Fibroblast of lung (primary cell): ENCODE results near the gene GNB1L. TPM values are rescaled to one million over a fixed set of nuclear protein-coding genes. Genes with fewer than 3 reads are reported as not detected.

Experiments
- DNase-seq, 2 donors: peaks; one replicate each; pipeline versions ENCODE4 v3.0.0 to v3.0.0-alpha.2; 2010; ENCODE audit warnings: low read depth in 2 of 2
- H2AFZ ChIP-seq: 2 replicates; pipeline ENCODE4 v1.5.1; 2012; ENCODE audit warnings: low read length, control low read depth, inconsistent platforms
- H3K27ac ChIP-seq: 2 replicates; pipeline ENCODE4 v1.5.1; 2011; ENCODE audit warnings: low read length, control low read depth; ENCODE audit not compliant: insufficient read depth
- H3K27me3 ChIP-seq: 2 replicates; pipeline ENCODE4 v1.5.1; 2011; ENCODE audit warnings: mild to moderate bottlenecking, low read length; ENCODE audit not compliant: control insufficient read depth, insufficient read depth
- H3K36me3 ChIP-seq: 2 replicates; pipeline ENCODE4 v1.5.1; 2011; ENCODE audit warnings: low read length; ENCODE audit not compliant: control insufficient read depth, insufficient read depth
- H3K4me1 ChIP-seq: 2 replicates; pipeline ENCODE4 v1.5.1; 2011; ENCODE audit warnings: low read length; ENCODE audit not compliant: control insufficient read depth, insufficient read depth; ENCODE audit errors: extremely low read depth
- H3K4me2 ChIP-seq: 2 replicates; pipeline ENCODE4 v1.5.1; 2011; ENCODE audit warnings: low read length, control low read depth; ENCODE audit not compliant: insufficient read depth; ENCODE audit errors: extremely low read depth
- H3K4me3 ChIP-seq, 4 experiments: fragments of 200-600 bp in 1 of 4; sonication (generic) in 1 of 4; replicated peaks in 1 of 4; 2 replicates each; pipeline ENCODE4 v1.5.1; 2011 to 2016; ENCODE audit warnings: low read length in 4 of 4, low read depth in 3 of 4, mild to moderate bottlenecking in 3 of 4, control low read depth in 2 of 4, inconsistent platforms in 1 of 4, mixed read lengths in 1 of 4; ENCODE audit not compliant: insufficient read depth in 1 of 4; ENCODE audit errors: control extremely low read depth in 1 of 4
- H3K79me2 ChIP-seq: 2 replicates; pipeline ENCODE4 v1.5.1; 2012; ENCODE audit warnings: mild to moderate bottlenecking, low read length, inconsistent platforms; ENCODE audit not compliant: control insufficient read depth, insufficient read depth
- H3K9ac ChIP-seq: 2 replicates; pipeline ENCODE4 v1.5.1; 2011; ENCODE audit warnings: mild to moderate bottlenecking, low read length, control low read depth; ENCODE audit not compliant: insufficient read depth
- H3K9me3 ChIP-seq: 2 replicates; pipeline ENCODE4 v1.5.1; 2012; ENCODE audit warnings: low read depth, low read length; ENCODE audit not compliant: control insufficient read depth, insufficient read depth
- H4K20me1 ChIP-seq: 2 replicates; pipeline ENCODE4 v1.5.1; 2011; ENCODE audit warnings: low read length; ENCODE audit not compliant: control insufficient read depth, insufficient read depth; ENCODE audit errors: extremely low read depth
- CTCF ChIP-seq, 2 donors: IDR thresholded peaks in 1 of 2; conservative IDR thresholded peaks in 1 of 2; 1 replicate in 1 of 2; 2 replicates in 1 of 2; pipeline ENCODE4 v1.5.1; 2011 to 2012; ENCODE audit warnings: low read length in 2 of 2, control low read depth in 1 of 2, inconsistent platforms in 1 of 2, low read depth in 1 of 2, mild to moderate bottlenecking in 1 of 2
- EZH2 ChIP-seq: IDR thresholded peaks from 2 replicates; pipeline ENCODE4 v1.5.1; 2012; ENCODE audit warnings: low read length, control low read depth, mild to moderate bottlenecking; ENCODE audit errors: missing control alignments
- polyA plus RNA-seq, 2 donors: library from polyadenylated mRNA; depleted of rRNA in 1 of 2; stranded (reverse) in 1 of 2; unstranded in 1 of 2; fragments of >200 nt; gene quantifications; 2 replicates each; pipeline ENCODE4 v1.2.1, GENCODE V29; 2011 to 2012; ENCODE audit warnings: missing spikeins in 1 of 2
- total RNA-seq: library from RNA; depleted of rRNA; stranded (reverse); fragments of >200 nt; gene quantifications from 2 replicates; pipeline ENCODE4 v1.2.1, GENCODE V29; 2014

Gene GNB1L
- total and polyA plus RNA-seq, 2 donors (not counting 1 experiment from before 2014, with no cell fraction given) = 1.4 to 7.8 TPM

- Histone ChIP-seq H3K9me3 (no peaks in the 10 kb centered on the region), H3K4me2 (no peak overlapping the region), H3K36me3 (peaks cover 10% of the 10 kb centered on the region), H3K9ac (no peak overlapping the region), H4K20me1 (no peaks in the 10 kb centered on the region), H3K79me2 (peaks cover 4% of the 10 kb centered on the region), H3K27ac (no peak overlapping the region), H3K4me3 (no peak overlapping the region), H2AFZ (no peak overlapping the region), H3K4me1 (peaks cover 15% of the 10 kb centered on the region), H3K27me3 (no peaks in the 10 kb centered on the region)
- no peak for DNase-seq
- TF ChIP-seq EZH2 = no peak
- TF ChIP-seq CTCF (conservative IDR thresholded peaks at IDR 0.05 in 1 of 2, IDR thresholded peaks at IDR 0.05 in 1 of 2; ENCODE audit: low read depth in 1 of 2, low read length in 2 of 2) = no peak
Observed at GRCh38 chr22:19875061-19875530, 20.4 kb upstream of the GNB1L start.

GRCh38 chr22:19874307-19875060, 19.8 kb upstream of the GNB1L start:
- H3K27me3 ChIP-seq = no peaks in the 10 kb centered on the region
- H3K4me2 ChIP-seq = no peak overlapping the region
- H2AFZ ChIP-seq = no peak overlapping the region
- H3K4me3 ChIP-seq = no peak overlapping the region
- no peak for TF ChIP-seq EZH2
- TF ChIP-seq CTCF (conservative IDR thresholded peaks at IDR 0.05 in 1 of 2, IDR thresholded peaks at IDR 0.05 in 1 of 2; ENCODE audit: low read depth in 1 of 2, low read length in 2 of 2) = no peak
- H3K9ac ChIP-seq = no peak overlapping the region
- peaks cover 9% of the 10 kb centered on the region for H3K4me1 ChIP-seq
- no peak overlapping the region for H3K27ac ChIP-seq
- no peaks in the 10 kb centered on the region for H4K20me1 ChIP-seq
- DNase-seq = peak in 1 of 2 donors; percentile 41
- H3K36me3 ChIP-seq = peaks cover 10% of the 10 kb centered on the region
- no peaks in the 10 kb centered on the region for H3K9me3 ChIP-seq
- H3K79me2 ChIP-seq = no peaks in the 10 kb centered on the region

DNA sequence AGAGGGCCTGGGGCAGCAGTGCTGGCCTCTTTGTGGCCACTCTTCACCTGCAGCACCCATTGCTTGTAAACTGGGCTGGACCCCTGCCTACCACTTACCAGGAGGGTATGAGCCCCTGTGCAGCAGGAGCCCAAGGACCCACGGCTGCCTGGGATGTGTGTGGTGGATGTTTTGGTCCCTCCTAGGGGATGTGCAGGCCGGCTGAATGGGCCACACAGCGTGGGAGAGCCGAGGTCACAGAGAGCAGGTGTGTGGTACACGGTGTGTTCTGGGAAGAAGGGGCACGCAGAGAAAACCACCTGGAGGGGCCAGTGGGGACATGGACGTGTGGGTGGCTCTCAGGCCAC, 19.3 kb upstream of the GNB1L start:
- H3K4me3 ChIP-seq = no peak overlapping the region
- peaks cover 10% of the 10 kb centered on the region for H3K36me3 ChIP-seq
- TF ChIP-seq CTCF (conservative IDR thresholded peaks at IDR 0.05 in 1 of 2, IDR thresholded peaks at IDR 0.05 in 1 of 2; ENCODE audit: low read depth in 1 of 2, low read length in 2 of 2) (no peak), EZH2 (no peak)
- no peaks in the 10 kb centered on the region for H3K9me3 ChIP-seq
- peaks cover 5% of the 10 kb centered on the region for H3K4me1 ChIP-seq
- H3K4me2 ChIP-seq = no peak overlapping the region
- no peaks in the 10 kb centered on the region for H3K27me3 ChIP-seq
- no peak overlapping the region for H2AFZ ChIP-seq
- no peak overlapping the region for H3K9ac ChIP-seq
- H3K79me2 ChIP-seq = no peaks in the 10 kb centered on the region
- H3K27ac ChIP-seq = no peak overlapping the region
- DNase-seq = no peak
- H4K20me1 ChIP-seq = no peaks in the 10 kb centered on the region
